IMR-90 (cell line): ENCODE results near the gene ENOX1. TPM values are rescaled to one million over a fixed set of nuclear protein-coding genes. Genes with fewer than 3 reads are reported as not detected.
A peak's percentile ranks its signal among the peaks of the same experiment; 100 is the strongest.

ENCODE experiments used
- ATAC-seq: fragments of 200-7000 bp; cut with Tn5 transposase; 2 replicates; pipeline ENCODE4 v1.9.1; 2020; ENCODE audit warnings: low read depth, mild to moderate bottlenecking, moderate library complexity
- BruUV-seq: library from RNA; stranded (reverse); fragments of 400-500 nt; replicated peaks from 2 replicates; lab custom pipeline; 2021; lab: Mats Ljungman, UMichigan
- CTCF ChIA-PET: fragments of 300-600 bp; formaldehyde crosslinking; extraction: SDS; loops from one replicate; lab custom pipeline; 2021; ENCODE audit warnings: antibody characterized with exemption; lab: Yijun Ruan, JAX
- POLR2A ChIA-PET: fragments of 300-600 bp; sonication (Branson Sonifier 250); formaldehyde crosslinking; loops from one replicate; lab custom pipeline; 2022; ENCODE audit warnings: antibody characterized with exemption; ENCODE audit not compliant: unreplicated experiment; lab: Charles Lee
- DNase-seq: peaks from one replicate; pipeline ENCODE4 v3.0.0; 2013
- H2AFZ ChIP-seq: replicated peaks from 2 replicates; pipeline ENCODE3; 2013; ENCODE audit warnings: low read length, mild to moderate bottlenecking; ENCODE audit not compliant: poor library complexity
- H2AK5ac ChIP-seq: 2 replicates; pipeline ENCODE4 v1.6.1; 2013; ENCODE audit warnings: low read depth, low read length, inconsistent platforms
- H2AK9ac ChIP-seq: replicated peaks from 2 replicates; pipeline ENCODE3; 2013; ENCODE audit warnings: mild to moderate bottlenecking, low read depth, low read length, moderate library complexity; ENCODE audit not compliant: poor library complexity
- H2BK120ac ChIP-seq: 2 replicates; pipeline ENCODE4 v1.6.1; 2013; ENCODE audit warnings: low read depth, low read length, inconsistent platforms
- H2BK15ac ChIP-seq: 3 replicates; pipeline ENCODE4 v1.6.1; 2013; ENCODE audit warnings: low read depth, low read length, inconsistent platforms
- H2BK20ac ChIP-seq: 2 replicates; pipeline ENCODE4 v1.6.1; 2013; ENCODE audit warnings: low read depth, mild to moderate bottlenecking, inconsistent platforms, low read length, moderate library complexity
- H2BK5ac ChIP-seq: 2 replicates; pipeline ENCODE4 v1.6.1; 2013; ENCODE audit warnings: mild to moderate bottlenecking, low read depth, low read length, inconsistent platforms; ENCODE audit not compliant: poor library complexity, severe bottlenecking
- H3K14ac ChIP-seq: replicated peaks from 2 replicates; pipeline ENCODE4 v1.6.1; 2013; ENCODE audit warnings: low read depth, low read length, inconsistent platforms
- H3K18ac ChIP-seq: 2 replicates; pipeline ENCODE4 v1.6.1; 2013; ENCODE audit warnings: low read depth, low read length, control low read depth
- H3K23ac ChIP-seq: 2 replicates; pipeline ENCODE4 v1.6.1; 2013; ENCODE audit warnings: low read depth, low read length, inconsistent platforms
- H3K27ac ChIP-seq: 2 replicates; pipeline ENCODE4 v1.5.1; 2013; ENCODE audit warnings: mild to moderate bottlenecking, control low read depth, low read length; ENCODE audit not compliant: insufficient read depth
- H3K27me3 ChIP-seq: 2 replicates; pipeline ENCODE4 v1.6.1; 2013; ENCODE audit warnings: low read length; ENCODE audit not compliant: control insufficient read depth, insufficient read depth
- H3K36me3 ChIP-seq: 2 replicates; pipeline ENCODE4 v1.6.1; 2013; ENCODE audit warnings: low read length, mixed read lengths; ENCODE audit not compliant: control insufficient read depth, insufficient read depth
- H3K4ac ChIP-seq: 2 replicates; pipeline ENCODE4 v1.6.1; 2013; ENCODE audit warnings: low read depth, low read length, inconsistent platforms
- H3K4me1 ChIP-seq: 2 replicates; pipeline ENCODE4 v1.6.1; 2013; ENCODE audit warnings: low read length, mixed read lengths; ENCODE audit not compliant: control insufficient read depth, insufficient read depth
- H3K4me2 ChIP-seq: 2 replicates; pipeline ENCODE4 v1.6.1; 2013; ENCODE audit warnings: low read depth, mild to moderate bottlenecking, control low read depth, low read length, moderate library complexity
- H3K4me3 ChIP-seq: 2 replicates; pipeline ENCODE4 v1.5.1; 2013; ENCODE audit warnings: low read depth, mild to moderate bottlenecking, control low read depth, low read length, moderate library complexity; ENCODE audit not compliant: insufficient read depth
- H3K56ac ChIP-seq: 2 replicates; pipeline ENCODE4 v1.6.1; 2013; ENCODE audit warnings: low read length, inconsistent platforms; ENCODE audit not compliant: insufficient read depth; ENCODE audit errors: extremely low read depth
- H3K79me1 ChIP-seq, 2 experiments: 2 replicates each; pipeline ENCODE4 v1.6.1; 2013; ENCODE audit warnings: low read length in 2 of 2, inconsistent platforms in 1 of 2, low read depth in 1 of 2
- H3K9ac ChIP-seq: 2 replicates; pipeline ENCODE4 v1.6.1; 2013; ENCODE audit warnings: low read depth, low read length, control low read depth
- H3K9me1 ChIP-seq: 2 replicates; pipeline ENCODE4 v1.6.1; 2013; ENCODE audit warnings: low read length, inconsistent platforms; ENCODE audit not compliant: insufficient read depth
- H3K9me3 ChIP-seq: 2 replicates; pipeline ENCODE4 v1.6.1; 2013; ENCODE audit warnings: low read length; ENCODE audit not compliant: control insufficient read depth, insufficient read depth
- H4K20me1 ChIP-seq: 2 replicates; pipeline ENCODE4 v1.6.1; 2013; ENCODE audit warnings: low read length, inconsistent platforms; ENCODE audit not compliant: insufficient read depth
- H4K5ac ChIP-seq: 2 replicates; pipeline ENCODE4 v1.6.1; 2013; ENCODE audit warnings: mild to moderate bottlenecking, low read depth, low read length, control low read depth
- H4K8ac ChIP-seq, 2 experiments: 2 replicates each; pipeline ENCODE4 v1.6.1; 2013; ENCODE audit warnings: low read depth in 2 of 2, low read length in 2 of 2, control low read depth in 1 of 2, inconsistent platforms in 1 of 2
- H4K91ac ChIP-seq: 2 replicates; pipeline ENCODE4 v1.6.1; 2013; ENCODE audit warnings: low read depth, low read length, inconsistent platforms; ENCODE audit not compliant: insufficient read depth
- CEBPB ChIP-seq: IDR thresholded peaks from 2 replicates; pipeline ENCODE4 v1.6.1; 2012; ENCODE audit warnings: low read depth, low read length, improper control_type of control experiment
- CHD1 ChIP-seq: IDR thresholded peaks from 2 replicates; pipeline ENCODE4 v1.6.1; 2012; ENCODE audit warnings: low read depth, low read length, improper control_type of control experiment
- WGBS, 2 experiments: methylation state at CpG; one replicate each; pipeline versions ENCODE4 v1.1.5 to v1.1.7; 2013; ENCODE audit warnings: missing lambda C conversion rate in 2 of 2; ENCODE audit not compliant: insufficient read length in 1 of 2; ENCODE audit errors: extremely low coverage in 2 of 2; 5-methylcytosine and 5-hydroxymethylcytosine counted together
- dilution Hi-C: fragments of 300-500 bp; cut with HindIII; formaldehyde crosslinking; loops from one replicate; pipeline ENCODE4 v1.14.3; 2018; ENCODE audit warnings: low sequenced_read_pairs; ENCODE audit not compliant: unreplicated experiment
- in situ Hi-C: fragments of 300-500 bp; cut with MboI; formaldehyde crosslinking; loops from 3 replicates; pipeline ENCODE4 v1.14.3; 2019; ENCODE audit warnings: low sequenced_read_pairs, inconsistent platforms, mixed read lengths
- intact Hi-C: fragments of 100-400 bp; cut with micrococcal nuclease; formaldehyde crosslinking; loops from 2 replicates; pipeline ENCODE4 v1.10.0; 2022
- polyA plus RNA-seq, 3 experiments: library from polyadenylated mRNA; depleted of rRNA; stranded (reverse); fragments of >200 nt; gene quantifications; 2 replicates each; pipeline ENCODE4 v1.2.3, GENCODE V29; 2012; ENCODE audit warnings: low replicate concordance in 1 of 3
- total RNA-seq: library from RNA; depleted of rRNA; stranded (reverse); fragments of >200 nt; gene quantifications from 2 replicates; pipeline ENCODE4 v1.2.3, GENCODE V29; 2012

The ENOX1 gene
- total and polyA plus RNA-seq, 2 of the 4 experiments (the other 2 are of a cell fraction): 0.99 to 1.3 TPM

DNA sequence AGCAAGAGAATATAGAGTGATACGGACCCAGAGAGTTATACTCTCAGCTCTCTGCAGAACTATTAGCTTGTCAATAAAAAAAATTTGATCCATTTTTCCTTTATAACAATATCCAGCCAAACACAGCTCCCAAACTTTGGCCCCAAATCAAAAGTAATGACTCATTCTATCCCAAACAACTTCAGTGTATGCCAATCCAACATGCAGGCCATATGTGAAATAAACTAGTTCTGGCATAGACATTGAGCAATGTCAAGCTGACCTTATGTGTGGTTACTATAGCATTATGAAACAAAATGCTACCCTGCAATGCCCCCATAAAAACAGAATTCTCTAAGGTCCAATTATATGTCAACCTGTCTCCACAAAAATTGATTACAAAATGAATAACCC lies 553.9 kb downstream of the ENOX1 start:
- H3K4me2 ChIP-seq: no peak overlapping the region
- H3K4ac ChIP-seq: no peak overlapping the region
- H3K79me1 ChIP-seq: no peaks in the 10 kb centered on the region
- no peak overlapping the region for H2BK5ac ChIP-seq
- H4K5ac ChIP-seq: no peak overlapping the region
- no peak overlapping the region for H4K91ac ChIP-seq
- no peak overlapping the region for H3K9ac ChIP-seq
- H2AK9ac ChIP-seq: no peak overlapping the region
- H3K27me3 ChIP-seq: no peaks in the 10 kb centered on the region
- H3K4me1 ChIP-seq: peaks cover 4% of the 10 kb centered on the region; the same call in 1 of the 2 replicates
- CTCF ChIA-PET: interaction anchor here (0.6 kb wide), 1 partner anchor 9 kb away, joined by 3 read pairs; no protein-coding TSS in a partner anchor
- H3K9me3 ChIP-seq: no peaks in the 10 kb centered on the region
- POLR2A ChIA-PET: no interaction called here
- H4K20me1 ChIP-seq: no peaks in the 10 kb centered on the region
- H2AFZ ChIP-seq: no peak overlapping the region
- no peak for ATAC-seq
- H3K23ac ChIP-seq: no peak overlapping the region
- DNase-seq: peak; percentile 77
- no CpG with 5 or more reads among the region's 1 CpG for WGBS, 2 experiments
- no peak overlapping the region for H3K18ac ChIP-seq
- H2BK15ac ChIP-seq: no peak overlapping the region
- H3K56ac ChIP-seq: no peak overlapping the region
- BruUV-seq: no TSS peak
- H3K36me3 ChIP-seq: no peaks in the 10 kb centered on the region
- dilution Hi-C loops: no loop called here
- no peak overlapping the region for H3K27ac ChIP-seq
- intact Hi-C loops: no loop called here
- H3K4me3 ChIP-seq: no peak overlapping the region
- H3K9me1 ChIP-seq: peaks cover 5% of the 10 kb centered on the region
- no peak overlapping the region for H2AK5ac ChIP-seq
- no peak overlapping the region for H2BK20ac ChIP-seq
- H3K14ac ChIP-seq: no peak overlapping the region
- H2BK120ac ChIP-seq: no peak overlapping the region
- TF ChIP-seq CEBPB (peak; percentile 81), CHD1 (no peak)
- in situ Hi-C loops: no loop called here
- H4K8ac ChIP-seq: no peak overlapping the region
